SK-N-SH treated with all-trans-retinoic acid at 6 μM for 48 hours (cell line): ENCODE data around the gene PLPPR4.

Experiments
- GLIS3 ChIP-seq: fragments of 250-450 bp; sonication (Bioruptor Pico); IDR thresholded peaks from 2 replicates; pipeline ENCODE4 v1.5.0; 2020; ENCODE audit warnings: mild to moderate bottlenecking, moderate library complexity
- TF ChIP-seq, protein P1 (sequence below): fragments of 250-450 bp; sonication (Bioruptor Pico); IDR thresholded peaks from 2 replicates; pipeline ENCODE4 v1.5.0; 2020; ENCODE audit warnings: mild to moderate bottlenecking, moderate library complexity

DNA sequence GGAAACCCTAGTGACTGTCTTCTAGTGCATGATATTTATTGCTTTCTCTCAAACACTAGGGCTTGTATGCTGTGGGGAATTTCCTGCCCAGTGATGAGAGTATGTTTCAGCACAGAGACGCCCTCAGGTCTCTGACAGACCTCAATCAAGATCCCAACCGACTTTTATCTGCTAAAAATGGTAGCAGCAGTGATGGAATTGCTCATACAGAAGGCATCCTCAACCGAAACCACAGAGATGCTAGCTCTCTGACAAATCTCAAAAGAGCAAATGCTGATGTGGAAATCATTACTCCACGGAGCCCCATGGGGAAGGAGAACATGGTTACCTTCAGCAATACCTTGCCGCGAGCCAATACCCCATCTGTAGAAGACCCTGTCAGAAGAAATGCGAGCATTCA lies 41.3 kb downstream of the PLPPR4 start:
- no peak for TF ChIP-seq GLIS3 (CRISPR knock-in tag)
- TF ChIP-seq, protein P1, sequence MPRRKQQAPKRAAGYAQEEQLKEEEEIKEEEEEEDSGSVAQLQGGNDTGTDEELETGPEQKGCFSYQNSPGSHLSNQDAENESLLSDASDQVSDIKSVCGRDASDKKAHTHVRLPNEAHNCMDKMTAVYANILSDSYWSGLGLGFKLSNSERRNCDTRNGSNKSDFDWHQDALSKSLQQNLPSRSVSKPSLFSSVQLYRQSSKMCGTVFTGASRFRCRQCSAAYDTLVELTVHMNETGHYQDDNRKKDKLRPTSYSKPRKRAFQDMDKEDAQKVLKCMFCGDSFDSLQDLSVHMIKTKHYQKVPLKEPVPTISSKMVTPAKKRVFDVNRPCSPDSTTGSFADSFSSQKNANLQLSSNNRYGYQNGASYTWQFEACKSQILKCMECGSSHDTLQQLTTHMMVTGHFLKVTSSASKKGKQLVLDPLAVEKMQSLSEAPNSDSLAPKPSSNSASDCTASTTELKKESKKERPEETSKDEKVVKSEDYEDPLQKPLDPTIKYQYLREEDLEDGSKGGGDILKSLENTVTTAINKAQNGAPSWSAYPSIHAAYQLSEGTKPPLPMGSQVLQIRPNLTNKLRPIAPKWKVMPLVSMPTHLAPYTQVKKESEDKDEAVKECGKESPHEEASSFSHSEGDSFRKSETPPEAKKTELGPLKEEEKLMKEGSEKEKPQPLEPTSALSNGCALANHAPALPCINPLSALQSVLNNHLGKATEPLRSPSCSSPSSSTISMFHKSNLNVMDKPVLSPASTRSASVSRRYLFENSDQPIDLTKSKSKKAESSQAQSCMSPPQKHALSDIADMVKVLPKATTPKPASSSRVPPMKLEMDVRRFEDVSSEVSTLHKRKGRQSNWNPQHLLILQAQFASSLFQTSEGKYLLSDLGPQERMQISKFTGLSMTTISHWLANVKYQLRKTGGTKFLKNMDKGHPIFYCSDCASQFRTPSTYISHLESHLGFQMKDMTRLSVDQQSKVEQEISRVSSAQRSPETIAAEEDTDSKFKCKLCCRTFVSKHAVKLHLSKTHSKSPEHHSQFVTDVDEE = no peak
